ENCODE results near the gene ARID5A.
A peak's percentile ranks its signal among the peaks of the same experiment; 100 is the strongest.

Gene ARID5A

DNA sequence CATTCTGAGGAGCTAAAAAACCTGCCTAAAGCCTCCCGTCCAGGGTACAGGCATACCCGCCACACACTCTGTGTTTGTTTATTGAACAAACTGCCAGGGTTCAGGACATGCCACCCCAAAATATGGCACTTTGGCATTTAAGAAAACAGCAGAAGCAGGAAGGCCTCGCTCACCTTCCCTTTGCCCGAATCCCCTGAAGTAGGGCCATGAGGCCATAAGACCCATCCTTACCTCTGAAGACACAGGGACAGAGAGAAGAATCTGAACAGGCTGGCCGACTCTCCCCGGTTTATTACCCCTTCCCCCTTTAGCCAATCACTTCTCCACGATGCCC lies 29.7 kb upstream of the ARID5A start:
- no peak for DNase-seq

DNA sequence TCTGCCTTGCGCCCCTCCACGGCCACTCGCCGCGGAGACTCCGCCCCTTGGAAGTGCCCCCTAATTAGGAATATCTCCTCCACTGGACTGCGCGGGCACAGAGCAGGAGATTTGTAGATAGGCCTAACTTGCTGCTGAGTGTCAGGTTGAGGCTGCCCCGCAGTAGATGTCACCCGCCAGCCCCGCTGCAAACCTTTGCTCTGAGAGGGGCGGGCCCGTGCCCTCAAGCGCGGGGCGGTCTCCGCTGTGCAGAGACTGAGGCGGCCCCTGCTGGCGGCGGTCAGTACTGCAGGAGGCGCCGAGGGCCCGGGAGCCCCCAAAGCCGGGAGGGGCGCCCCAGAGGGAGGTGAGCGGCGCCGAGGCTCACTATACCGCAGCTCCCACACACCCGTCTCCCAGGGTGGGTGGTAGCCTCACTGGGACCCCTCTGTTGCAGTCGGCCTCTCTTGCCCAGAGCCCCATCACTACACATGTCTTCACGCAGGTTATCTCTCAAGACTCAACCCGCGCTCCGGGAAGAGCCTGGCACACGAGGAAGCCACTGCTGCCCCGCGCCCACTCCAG lies 28.5 kb upstream of the ARID5A start:
- DNase-seq = peak; percentile 85 to 87

DNA sequence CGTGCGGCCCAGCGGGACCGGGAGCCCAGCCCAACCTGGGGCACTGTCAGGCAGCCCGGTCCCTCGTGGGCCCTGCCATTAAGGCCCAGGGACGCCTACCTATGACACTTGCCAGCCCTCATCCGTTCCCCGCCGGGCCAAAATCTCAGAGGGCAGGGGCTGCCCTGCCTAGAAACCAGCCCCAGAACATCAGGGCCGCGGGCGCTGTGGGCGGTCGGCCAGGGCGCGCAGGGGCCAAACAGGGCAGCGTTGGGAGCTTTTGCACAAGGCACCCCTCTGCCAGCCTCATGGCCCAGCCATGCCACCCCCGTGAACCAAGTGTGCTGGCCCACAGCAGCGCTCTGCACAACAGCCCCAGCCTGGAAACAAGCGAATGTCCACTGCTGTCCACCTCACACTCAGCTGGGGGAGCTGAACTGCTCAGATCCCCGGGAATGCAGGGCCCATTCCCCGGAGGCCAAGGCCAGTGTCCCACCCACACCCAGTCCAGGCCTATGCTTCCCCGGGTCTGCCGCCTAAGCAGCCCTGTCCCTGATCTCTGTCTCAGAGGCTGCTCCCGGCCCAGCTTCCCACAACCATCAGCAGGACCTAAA lies 27.9 kb upstream of the ARID5A start:
- no peak for DNase-seq

DNA sequence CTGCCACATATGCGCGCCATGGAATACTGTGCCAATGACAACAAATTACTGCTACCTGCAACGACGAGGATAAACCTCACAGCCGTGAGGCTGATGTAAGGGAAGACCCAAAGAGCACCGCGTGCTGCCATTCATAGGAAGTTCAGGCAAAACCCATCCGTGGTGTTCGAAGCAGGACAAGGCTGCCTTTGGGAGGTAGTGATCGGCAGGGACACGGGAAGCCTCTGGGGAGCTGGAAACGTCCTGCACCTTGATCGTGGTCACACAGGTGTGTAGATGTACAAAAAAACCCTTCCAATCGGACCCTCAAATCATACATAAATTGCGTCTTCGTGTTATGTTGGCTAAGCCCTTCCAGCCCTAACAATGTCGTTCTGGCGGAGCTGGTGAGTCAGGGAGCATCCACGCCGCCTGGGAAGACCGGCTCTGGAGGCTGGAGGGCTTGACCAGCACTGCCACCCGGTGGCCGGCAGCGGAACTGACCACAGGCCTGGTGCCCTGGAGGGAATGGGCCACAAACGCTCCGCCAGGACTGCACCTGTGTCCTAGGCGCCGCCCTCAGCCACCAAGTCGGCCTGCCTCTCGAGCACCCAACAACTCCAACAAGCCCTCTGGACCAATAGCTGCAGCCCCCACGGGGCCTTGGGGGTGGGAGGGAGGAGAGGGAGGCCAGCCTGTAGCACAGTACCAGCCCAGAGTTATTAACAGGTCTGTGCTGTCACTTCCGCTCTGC lies 27.3 kb upstream of the ARID5A start:
- peak; percentile 54 to 71 for DNase-seq

DNA sequence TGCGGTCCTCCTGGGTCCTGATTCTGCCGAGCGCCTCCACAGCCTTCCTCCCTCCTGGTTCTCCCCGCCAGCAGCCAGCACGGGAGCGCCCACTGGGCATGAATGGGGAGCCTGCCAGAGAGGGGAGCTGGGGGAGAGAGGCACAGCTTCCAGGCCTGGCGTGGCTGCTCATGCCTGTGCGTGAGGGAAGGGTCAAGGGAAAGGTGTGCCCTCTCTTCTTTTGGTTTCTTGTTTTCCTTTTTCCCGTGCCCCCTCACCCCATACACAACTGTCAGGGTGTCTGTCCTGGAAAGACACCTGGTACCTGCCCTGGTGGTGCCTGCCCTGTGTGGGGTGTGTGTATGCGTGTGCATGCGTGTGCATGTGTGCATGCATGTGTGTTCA lies 26.7 kb upstream of the ARID5A start:
- DNase-seq = no peak

DNA sequence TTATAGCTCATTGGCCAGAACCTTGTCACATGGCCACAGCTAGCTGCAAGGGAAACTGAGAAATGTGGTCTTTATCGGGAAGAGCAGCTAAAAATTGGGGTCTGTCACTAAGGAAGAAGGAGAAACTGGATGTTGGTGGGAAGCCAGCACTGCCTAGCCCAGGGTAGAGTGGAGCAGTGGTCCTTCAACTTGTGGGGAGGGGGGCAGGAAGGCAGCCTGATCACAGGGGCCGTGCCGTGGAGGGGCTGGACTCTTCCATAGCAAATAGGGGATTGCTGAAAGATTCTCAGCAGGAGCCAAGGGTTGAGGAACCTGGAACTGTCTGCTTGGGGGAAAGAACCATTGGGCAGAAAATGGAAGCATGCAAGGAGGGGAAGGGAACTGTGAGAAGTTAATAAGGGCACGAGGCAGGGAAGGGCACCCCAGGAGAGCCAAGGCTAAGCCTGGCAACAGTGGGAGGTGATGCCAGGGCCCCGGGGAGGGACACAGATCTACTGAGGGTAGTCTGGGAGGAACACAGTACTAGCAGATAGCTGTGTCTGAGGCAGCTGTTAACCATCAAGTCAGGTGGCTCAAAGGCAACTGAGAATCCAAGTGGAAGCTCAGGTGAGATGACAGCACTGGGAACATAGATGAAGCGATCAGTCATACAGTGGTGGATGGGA lies 25.5 kb upstream of the ARID5A start:
- no peak for DNase-seq

DNA sequence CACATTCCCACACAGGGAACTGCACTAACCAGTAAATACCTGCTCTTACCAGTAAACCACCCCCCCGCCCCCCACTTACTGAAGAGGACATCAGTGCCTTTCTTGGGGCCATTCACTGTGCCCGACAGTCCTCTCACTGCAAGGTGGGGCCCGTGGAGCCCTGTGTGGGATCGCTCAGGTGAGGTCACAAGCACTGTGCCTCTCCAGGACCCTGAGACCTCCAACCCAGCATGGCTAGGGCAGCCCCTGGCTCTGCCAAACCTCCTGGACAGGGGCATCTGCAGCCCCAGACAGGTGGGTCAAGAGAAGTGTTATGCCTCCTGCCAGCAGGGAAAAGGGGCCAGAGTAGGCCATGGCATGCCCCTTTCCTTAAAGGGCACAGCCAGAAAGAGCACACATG lies 24.7 kb upstream of the ARID5A start:
- no peak for DNase-seq

DNA sequence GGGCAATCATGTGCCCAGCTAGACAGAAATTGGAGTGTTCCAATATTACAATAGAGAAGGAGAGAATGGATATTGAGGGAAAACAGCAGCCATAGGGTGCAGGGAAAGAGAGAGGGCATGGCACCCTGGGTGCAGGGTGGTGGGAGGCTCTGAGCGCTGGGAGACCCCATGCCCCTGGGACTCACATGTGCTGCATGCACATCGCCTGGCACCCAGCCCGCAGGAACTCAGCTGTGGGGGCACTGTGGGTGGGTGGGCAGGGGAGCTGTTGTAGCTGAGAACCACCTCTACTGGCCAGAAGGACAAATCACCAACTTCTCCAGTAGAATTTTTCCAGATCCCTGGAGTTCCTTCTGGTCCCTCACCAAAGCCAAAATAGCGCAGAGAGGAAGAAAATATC lies 24.2 kb upstream of the ARID5A start:
- no peak for DNase-seq

DNA sequence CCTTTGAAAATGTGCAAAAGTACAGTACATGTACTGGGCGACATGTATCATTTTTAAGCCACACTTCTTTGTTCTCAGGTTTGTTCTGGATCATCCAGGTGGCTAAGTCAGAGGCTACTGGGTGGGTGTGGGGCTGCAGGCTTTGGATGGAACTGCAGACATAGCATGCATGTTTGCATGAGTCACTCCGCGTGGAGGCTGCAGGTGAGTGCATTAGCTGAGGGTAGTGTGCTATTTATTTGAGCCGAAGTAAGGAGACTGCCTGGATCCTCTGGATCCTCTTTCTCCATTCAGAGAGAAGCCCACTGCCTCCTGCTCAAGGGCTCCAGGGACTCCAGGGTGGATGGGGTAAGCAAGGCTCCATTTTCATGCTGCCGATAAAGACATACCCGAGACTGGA lies 22.0 kb upstream of the ARID5A start:
- DNase-seq = no peak

DNA sequence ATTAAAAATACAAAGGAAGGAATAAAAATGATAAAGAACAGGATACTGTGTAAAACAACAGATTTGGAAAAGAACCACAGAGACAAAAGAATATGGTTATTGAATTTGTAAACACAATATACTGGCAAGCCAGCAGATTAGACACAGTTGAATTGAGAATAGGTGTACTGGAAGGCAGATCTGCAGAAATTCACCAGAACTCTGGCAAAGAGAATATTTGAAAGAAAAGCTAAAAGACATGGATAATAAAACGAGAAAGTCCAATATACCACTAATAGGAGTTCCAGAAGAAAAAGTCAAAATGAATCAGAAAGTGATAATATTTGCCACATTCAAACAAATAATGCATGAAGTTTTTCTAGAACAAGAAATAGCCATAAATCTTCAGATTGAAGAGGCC lies 19.5 kb upstream of the ARID5A start:
- no peak for DNase-seq

DNA sequence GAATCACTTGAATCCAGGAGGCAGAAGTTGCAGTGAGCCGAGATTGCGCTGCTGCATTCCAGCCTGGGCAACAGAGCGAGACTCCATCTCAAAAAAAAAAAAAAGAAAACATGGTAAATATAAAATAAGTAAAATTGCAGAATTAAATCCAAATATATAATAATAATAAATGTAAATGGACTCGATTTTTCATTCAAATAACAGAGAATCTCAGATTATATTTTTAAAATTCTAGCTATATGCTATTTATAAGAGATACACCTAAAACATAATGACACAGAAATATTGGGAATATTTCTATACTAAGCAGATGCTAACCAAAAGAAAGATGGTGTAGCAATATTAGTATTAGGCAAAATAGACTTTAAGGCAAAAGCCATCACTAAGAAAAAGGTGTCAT lies 16.3 kb upstream of the ARID5A start:
- no peak for DNase-seq

DNA sequence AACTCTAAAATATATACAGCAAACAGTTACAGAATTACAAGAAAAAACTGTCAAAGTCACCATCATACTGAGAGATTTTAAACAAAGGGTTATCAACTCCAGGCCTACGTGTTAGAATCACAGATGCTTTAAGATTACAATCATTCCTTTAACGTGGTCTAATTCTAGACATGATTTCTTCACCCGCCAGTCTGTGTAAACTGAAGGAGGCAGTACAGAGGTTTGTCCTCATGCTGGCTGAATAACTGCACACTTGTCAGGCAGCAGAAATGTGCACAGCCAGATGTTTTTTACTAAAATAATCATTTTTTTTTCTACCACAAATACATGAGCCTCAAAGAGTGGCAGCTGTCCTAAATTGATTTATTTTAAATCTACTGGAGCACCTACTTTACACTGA lies 15.9 kb upstream of the ARID5A start:
- DNase-seq = no peak

DNA sequence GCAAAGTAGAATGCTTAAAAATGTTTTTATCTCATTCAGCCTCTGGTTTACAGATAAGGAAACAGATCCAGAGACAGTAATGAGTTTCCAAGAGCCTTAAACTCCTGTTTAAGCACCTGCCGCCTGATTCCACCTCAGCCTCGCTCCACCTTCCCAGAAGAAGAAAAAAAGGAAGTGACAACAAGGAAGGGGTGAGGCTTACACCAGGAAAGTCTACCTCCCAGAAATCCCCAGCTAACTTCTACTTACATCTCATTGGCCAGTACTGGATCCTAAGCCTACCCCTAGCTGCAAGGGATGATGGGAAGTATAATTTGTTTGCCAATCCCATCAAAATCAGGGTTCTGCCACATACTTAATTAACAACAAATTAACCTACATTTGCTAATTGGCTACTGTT lies 15.3 kb upstream of the ARID5A start:
- DNase-seq = no peak

DNA sequence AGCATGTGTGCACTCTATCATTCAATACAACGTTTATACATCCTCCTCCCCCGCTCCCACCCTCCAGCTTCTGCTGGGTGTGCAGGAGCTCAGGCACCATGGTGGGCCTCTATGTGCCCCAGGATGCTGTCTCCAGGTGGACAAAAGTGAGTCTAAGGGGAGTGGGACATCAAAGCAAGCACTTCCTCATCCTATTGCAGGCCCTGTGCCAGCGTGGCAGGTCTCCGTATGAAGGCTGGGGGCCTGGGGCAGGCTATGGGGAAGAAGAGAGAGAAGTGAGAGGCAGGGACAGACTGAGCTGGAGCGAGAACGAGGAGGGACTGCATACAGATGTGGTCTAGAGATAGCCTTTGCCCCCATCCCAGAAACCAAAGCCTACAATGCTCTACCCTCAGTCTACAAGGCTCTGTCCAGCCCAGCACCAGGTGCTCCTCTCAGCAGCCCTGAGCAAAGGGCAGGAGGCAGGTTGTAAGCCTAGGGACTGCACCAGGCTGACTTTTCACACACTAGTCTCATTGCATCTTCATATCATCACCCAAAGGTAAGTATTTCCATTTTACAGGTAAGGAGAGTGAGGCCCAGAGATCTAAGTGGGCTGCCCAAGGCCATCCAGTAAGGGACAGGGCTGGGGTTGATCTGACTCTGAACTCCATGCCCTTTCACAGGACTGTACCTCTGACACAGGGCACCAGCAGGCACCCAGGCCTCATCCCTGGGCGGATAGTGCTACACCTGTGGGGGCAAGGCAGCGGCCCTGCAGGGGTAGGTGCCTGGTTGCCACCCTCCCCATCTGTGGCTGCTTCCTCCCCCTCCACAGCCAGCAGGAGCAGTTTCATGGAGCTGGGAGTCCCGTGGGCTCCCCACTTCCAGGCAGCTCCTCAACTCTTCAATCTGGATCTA lies 14.0 kb upstream of the ARID5A start:
- DNase-seq = no peak

DNA sequence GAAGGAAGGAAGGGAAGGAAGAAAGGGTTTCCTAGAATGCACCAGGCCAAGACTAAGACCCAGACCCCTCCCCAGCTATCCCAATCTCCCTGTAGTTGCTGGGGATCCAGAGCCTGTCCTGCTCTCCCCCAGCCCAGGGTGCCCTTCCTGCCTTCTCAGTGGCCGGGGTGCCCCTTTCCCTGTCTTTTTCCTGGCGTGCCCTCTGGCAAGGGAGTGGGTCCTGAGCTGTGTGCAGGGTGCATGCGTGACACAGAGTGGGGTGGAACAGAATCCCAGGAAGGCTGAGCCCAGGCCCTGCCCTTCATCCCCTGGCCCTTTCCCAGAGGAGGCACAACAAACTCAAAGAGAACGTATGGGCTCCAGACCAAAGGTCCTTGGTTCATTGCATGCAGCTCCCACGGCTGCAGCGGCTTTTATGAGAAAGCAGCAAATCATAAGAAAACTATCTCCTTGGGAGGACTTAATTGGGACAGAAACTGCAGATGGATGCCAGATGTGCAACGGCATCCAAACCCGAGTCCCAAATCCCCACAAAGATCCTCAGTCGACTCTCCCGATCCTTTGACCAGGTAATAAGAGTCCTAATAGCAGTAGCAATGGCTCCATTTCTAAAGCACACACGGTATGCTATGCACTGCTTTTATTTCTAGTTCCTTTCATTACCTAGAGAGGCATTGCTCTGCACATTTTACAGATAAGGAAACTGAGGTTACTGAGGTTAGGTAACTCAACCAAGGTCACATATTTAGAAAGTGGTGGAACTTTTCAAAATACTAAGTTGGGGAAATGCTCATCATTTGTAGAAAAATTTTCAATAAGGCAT lies 12.7 kb upstream of the ARID5A start:
- DNase-seq = peak in 1 of 2 donors; percentile 33

DNA sequence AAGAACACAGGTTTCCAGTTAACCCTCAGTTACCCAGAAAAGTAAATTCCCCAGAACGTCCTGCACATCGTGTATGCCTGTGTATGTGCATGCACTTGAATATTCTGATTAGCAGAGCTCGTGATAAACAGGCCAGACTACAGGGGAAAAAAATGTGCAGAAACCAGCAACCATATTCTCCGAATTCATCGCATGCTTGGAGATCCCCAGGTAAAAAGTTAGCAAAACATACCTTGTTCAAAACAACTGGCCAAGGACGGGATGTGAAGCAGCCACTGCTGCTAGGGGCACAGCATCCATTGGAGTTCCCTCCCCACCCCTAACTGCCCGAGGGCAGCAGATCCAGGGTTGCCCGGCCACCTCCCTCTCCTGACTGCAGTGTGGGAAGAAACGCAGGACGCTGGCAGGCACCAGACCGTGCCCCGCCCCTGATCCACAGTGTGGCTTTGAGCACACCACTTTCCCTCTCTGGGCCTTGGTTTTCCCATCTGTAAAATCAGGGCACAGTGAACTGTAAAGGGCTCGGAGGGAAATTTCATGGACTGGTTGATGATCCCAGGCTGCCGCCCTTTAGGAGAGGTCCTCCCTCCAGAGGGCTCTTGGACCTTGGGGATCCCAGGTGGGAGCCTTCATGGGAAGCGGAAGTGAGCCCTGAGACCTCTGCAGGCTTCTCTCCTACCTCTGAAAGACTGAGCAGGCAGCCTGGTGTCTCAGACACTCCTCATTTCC lies 11.9 kb upstream of the ARID5A start:
- DNase-seq = no peak

DNA sequence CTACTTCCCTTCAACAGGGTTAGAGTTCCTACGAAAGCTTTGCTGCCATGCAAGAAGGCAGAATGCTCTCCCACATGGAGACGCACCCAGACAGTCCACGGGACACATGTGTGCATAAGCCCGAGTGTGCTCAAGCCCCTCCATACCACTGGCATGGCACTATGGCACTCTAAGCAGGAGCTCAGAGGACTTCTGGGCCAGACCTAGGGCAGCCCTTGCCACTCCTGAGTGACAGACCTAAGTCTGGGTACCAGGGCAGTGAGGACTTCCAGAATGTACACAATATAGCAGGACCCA lies 11.4 kb upstream of the ARID5A start:
- no peak for DNase-seq

DNA sequence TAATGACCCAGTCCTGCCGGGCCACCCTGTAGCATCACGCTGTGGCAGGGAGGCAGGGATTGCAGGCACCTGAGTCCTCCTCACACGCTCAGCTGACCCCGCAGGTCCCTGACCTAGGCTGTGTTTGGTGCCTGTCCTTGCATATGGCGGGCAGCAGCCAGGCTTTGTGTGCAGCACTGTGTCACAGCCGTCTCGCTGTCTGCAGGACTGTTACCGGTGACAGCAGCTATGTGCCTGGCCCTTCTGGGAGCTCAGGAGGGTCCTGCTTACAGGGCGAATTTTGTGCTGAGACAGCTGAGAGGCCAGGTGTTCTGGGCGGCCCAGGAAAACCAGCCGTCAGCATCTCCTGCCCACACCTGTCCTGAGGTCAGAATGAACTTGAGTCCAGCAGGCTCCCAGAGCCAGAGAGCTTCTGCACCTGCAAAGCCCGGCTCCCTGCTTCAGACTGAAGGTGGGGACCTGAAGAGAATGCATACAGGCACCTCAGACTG lies 10.4 kb upstream of the ARID5A start:
- no peak for DNase-seq

DNA sequence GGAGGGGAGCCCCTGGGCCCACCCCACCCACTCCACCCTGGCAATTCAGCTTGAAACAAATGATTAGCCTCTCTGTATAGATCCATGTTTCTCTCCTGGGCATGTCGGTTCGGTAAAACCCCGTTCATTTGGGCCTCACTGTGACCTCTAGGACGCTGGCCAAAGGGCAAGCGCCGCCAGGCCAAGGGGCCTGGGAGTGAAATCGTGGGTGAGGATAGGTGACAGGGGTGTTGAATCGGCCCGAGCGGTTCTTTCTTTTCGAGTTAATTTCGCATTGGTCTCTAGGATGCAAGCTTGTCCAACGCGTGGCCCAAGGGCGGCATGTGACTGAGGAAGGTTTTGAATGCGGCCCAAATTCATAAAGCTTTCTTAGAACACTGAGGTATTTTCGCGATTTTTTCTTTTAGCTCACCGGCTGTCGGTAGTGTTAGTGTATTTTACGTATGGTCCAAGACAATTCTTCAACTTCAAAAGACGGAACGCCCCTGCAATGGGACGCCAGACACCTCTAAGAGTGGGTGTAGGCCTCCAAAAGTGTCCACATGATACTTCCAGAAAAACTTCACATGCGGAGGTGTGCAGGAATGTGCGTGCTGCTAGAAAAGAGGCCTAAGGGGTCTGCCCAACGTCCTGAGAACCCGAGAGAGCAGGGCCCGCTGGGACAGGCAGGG lies 9.8 kb upstream of the ARID5A start:
- DNase-seq = no peak

DNA sequence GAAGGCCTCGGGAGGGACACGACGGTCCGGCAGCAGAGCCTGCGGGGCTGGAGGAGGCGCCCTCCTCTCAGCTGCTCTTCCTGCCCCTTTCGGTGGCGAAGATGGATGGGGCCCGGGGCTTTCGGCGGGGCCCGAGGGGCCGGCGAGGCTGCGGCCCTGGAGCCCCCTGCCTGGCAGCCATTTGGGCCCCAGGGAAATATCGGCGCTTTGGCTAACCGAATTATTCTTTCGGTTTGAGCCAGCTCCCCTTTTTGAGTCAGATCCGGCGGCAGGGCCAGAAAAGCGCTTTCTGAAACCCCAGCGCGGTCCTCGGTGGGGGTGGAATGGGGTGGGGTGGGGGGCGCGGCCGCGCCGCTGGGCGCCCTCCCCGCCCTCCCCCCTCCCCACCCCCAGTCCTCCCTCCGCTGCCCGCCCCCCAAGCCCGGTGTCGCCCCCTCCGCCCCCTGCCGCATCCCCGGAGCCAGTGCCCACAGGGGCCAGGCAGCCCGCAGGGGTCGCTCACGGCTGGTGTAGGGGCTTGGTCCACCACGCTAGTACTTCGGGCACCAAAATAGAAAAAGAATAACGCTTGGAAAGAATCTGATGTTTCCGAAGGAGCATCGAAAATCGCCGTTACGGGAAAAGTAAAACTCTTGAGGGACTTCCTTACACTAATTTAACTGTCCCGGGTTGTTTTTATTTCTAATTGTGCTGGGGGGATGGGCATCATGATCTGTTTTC lies 9.1 kb upstream of the ARID5A start:
- peak; percentile 51 to 62 for DNase-seq

Measured in CD4-positive, alpha-beta T cell treated with Interleukin-4 for 1 hour (primary cell).